Adrenal gland (tissue), 12 donors: Measurements from ENCODE around the gene ELOA2. TPM values are rescaled to one million over a fixed set of nuclear protein-coding genes. Genes with fewer than 3 reads are reported as not detected.
A peak's percentile ranks its signal among the peaks of the same experiment; 100 is the strongest.
"Not testable (repeated sequence)": the region's sequence is repeated elsewhere in the genome, so short reads cannot be mapped to it uniquely, and the experiment has no call there.

Source experiments
- DNase-seq, 7 donors: peaks; one replicate each; pipeline ENCODE4 v3.0.0-alpha.2; 2019 to 2020
- H3K27ac ChIP-seq, 5 donors: fragments of 200-600 bp; sonication (generic) in 4 of 5; 1 replicate in 3 of 5; 2 replicates in 2 of 5; pipeline versions ENCODE4 v1.5.1 to v1.8.0; 2016 to 2020; ENCODE audit warnings: mild to moderate bottlenecking in 1 of 5
- H3K27me3 ChIP-seq: fragments of 200-600 bp; 2 replicates; pipeline ENCODE4 v1.8.0; 2021
- H3K36me3 ChIP-seq, 2 donors: fragments of 200-600 bp; replicated peaks in 1 of 2; 1 replicate in 1 of 2; 2 replicates in 1 of 2; pipeline versions ENCODE4 v1.5.1 to v1.8.0; 2018 to 2022
- H3K4me1 ChIP-seq, 2 donors: fragments of 200-600 bp; replicated peaks in 1 of 2; 1 replicate in 1 of 2; 2 replicates in 1 of 2; pipeline versions ENCODE4 v1.5.1 to v1.8.0; 2018 to 2021
- H3K4me3 ChIP-seq, 4 donors: fragments of 200-600 bp; sonication (generic) in 3 of 4; one replicate each; pipeline ENCODE4 v1.5.1; 2016 to 2018
- H3K9me3 ChIP-seq, 3 donors: fragments of 200-600 bp; sonication (generic) in 1 of 3; replicated peaks in 1 of 3; 1 replicate in 2 of 3; 2 replicates in 1 of 3; pipeline versions ENCODE4 v1.5.1 to v1.8.0; 2016 to 2021
- POLR2A ChIP-seq, 2 donors: fragments of 450-650 bp; IDR thresholded peaks; one replicate each; pipeline ENCODE4 v1.6.1; 2017; ENCODE audit warnings: antibody characterized with exemption in 2 of 2, mild to moderate bottlenecking in 2 of 2, moderate library complexity in 1 of 2
- WGBS, 4 donors: extraction: QIAGEN DNeasy Blood & Tissue Kit in 2 of 4; methylation state at CpG; one replicate each; pipeline versions ENCODE4 v1.1.5 to v1.1.7; 2013 to 2017; 5-methylcytosine and 5-hydroxymethylcytosine counted together
- intact Hi-C, 2 donors: fragments of 100-400 bp; cut with DNase I; formaldehyde crosslinking; loops; one replicate each; pipeline versions ENCODE4 v1.14.1 to v1.15.0; 2022 to 2023
- polyA plus RNA-seq, 3 donors: library from polyadenylated mRNA; stranded (reverse); fragments of 200-250 nt in 2 of 3; fragments of 350-450 nt in 1 of 3; fragmentation: Illumina TruSeq in 1 of 3; extraction: RNeasy Lipid Tissue Mini Kit (QIAGEN cat#74804) in 1 of 3; gene quantifications; one replicate each; pipeline ENCODE4 v1.2.3, GENCODE V29; 2013 to 2014
- total RNA-seq, 9 donors: library from RNA; depleted of rRNA in 4 of 9; stranded (reverse); fragments of >200 nt in 4 of 9; fragments of 120-200 nt in 1 of 9; fragmentation: NEBNext Ultra II Directional in 1 of 9; extraction: Animal tissue kit (Norgen Biotek cat#: 25700) in 1 of 9; gene quantifications; one replicate each; pipeline versions ENCODE4 v1.1.0 to v1.2.4, GENCODE V29; 2013 to 2023
- TF ChIP-seq, protein P1 (sequence below), 6 experiments: fragments of 450-650 bp in 4 of 6; fragments of 200-600 bp in 2 of 6; sonication (generic) in 1 of 6; IDR thresholded peaks; 1 replicate in 5 of 6; 2 replicates in 1 of 6; pipeline versions ENCODE4 v1.5.1 to v1.8.0; 2016 to 2021; ENCODE audit warnings: antibody characterized with exemption in 6 of 6, mild to moderate bottlenecking in 2 of 6, moderate library complexity in 1 of 6
- donor health status: healthy with polysubstance abuse.
- donor health status: Bipolar disorder and iron deficiency.
- donor health status: DM: yes; HTN: yes; CAD: no.
- donor health status: DM: no; HTN: no; CAD: no.
- donor health status: DM: no; HTN: no; CAD: no.
- donor health status: DM: yes; HTN: yes; CAD: no.

Gene ELOA2
- total and polyA plus RNA-seq, 12 donors, result not detected

DNA sequence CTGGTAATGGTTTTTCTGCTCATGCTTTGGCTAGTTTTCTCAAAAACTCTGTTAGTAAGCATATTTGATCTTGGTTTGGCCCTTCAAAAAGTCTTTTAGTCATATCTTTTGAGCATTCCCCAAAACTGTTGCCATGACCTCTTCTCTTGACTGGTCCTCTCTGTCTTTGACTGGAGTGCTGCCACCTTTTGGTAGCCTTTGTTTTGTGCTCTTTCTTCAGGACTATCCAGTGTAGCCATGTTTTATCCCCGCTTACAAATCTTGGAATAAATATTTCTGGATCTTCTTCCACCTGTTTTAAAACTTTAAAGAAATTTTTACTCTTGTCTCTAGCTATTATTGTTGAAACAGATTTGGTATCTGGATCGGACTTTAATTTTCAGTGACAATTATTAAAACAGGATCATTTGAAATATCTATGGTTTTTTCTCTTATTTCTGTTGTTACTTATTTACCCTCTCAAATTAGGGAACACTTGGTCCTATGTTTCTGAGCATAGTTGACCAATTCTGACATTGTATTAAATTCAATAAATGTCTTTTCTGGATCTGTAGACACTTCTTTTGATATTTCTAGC, 965 bp upstream of the ELOA2 start:
- DNase-seq, result peak; percentile 28 to 60 (median 44)
- no peak overlapping the region for H3K27ac ChIP-seq
- no peaks in the 10 kb centered on the region for H3K9me3 ChIP-seq
- 79 to 88% (median 83%) methylated on average over 2 of the region's 2 CpGs for WGBS, 4 donors
- TF ChIP-seq, protein P1, sequence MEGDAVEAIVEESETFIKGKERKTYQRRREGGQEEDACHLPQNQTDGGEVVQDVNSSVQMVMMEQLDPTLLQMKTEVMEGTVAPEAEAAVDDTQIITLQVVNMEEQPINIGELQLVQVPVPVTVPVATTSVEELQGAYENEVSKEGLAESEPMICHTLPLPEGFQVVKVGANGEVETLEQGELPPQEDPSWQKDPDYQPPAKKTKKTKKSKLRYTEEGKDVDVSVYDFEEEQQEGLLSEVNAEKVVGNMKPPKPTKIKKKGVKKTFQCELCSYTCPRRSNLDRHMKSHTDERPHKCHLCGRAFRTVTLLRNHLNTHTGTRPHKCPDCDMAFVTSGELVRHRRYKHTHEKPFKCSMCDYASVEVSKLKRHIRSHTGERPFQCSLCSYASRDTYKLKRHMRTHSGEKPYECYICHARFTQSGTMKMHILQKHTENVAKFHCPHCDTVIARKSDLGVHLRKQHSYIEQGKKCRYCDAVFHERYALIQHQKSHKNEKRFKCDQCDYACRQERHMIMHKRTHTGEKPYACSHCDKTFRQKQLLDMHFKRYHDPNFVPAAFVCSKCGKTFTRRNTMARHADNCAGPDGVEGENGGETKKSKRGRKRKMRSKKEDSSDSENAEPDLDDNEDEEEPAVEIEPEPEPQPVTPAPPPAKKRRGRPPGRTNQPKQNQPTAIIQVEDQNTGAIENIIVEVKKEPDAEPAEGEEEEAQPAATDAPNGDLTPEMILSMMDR (IDR thresholded peaks at IDR 0.05), result peak; percentile 19 to 44 (median 38)
- no peak for TF ChIP-seq POLR2A (IDR thresholded peaks at IDR 0.05)
- no peaks in the 10 kb centered on the region for H3K27me3 ChIP-seq
- H3K4me1 ChIP-seq, result no peaks in the 10 kb centered on the region
- H3K4me3 ChIP-seq, result no peak overlapping the region
- intact Hi-C loops, result no loop called here
- no peaks in the 10 kb centered on the region for H3K36me3 ChIP-seq

DNA sequence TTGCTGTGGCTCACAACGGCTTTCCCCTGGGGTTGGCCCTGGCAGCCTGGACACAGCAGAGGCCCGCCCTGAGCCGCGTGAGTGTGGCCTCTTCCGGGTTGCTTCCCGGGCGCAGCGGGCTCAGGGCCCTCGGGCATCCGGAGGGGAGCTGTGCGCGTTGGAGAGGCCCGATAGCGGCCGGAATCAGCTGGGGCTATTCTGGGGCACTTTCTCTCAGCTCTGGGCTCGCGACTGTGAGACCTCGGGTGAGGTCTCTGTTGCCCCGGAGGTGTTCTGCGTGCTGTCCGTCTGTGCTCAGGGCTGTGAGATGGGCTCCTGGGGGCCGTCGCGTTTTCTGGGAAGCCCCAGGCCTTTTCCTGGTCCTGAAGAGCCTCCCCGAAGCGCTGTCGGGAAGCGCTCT, 830 bp downstream of the ELOA2 start:
- not testable (repeated sequence) for H3K36me3 ChIP-seq
- WGBS, 4 donors, result 93 to 97% (median 96%) methylated on average over 14 to 28 of the region's 28 CpGs

DNA sequence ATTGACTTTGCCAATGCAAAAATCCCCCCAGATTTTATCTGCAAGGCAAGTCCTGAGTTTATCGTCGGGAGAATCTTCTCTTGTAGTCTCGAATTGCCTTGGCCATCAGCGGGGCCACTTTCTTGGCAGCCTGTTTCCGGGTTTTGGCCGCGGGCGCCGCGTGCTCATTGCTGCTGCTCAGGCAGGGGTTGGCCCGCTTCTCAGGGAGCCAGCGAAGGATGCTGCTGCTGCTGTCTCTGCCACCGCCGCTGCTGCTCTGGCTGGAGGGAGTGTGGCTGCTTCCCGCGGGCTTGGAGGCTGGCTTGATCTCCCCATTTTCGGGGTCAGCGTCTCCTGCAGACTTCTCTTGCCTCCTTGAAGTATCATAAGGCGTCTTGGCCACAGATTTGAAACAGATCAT, 2.5 kb downstream of the ELOA2 start:
- H3K27ac ChIP-seq, result no peak overlapping the region
- H3K4me3 ChIP-seq, result no peak overlapping the region
- no peak for DNase-seq
- 89 to 94% (median 90%) methylated on average over 19 of the region's 19 CpGs for WGBS, 4 donors
- intact Hi-C loops, result no loop called here
- H3K27me3 ChIP-seq, result no peaks in the 10 kb centered on the region
- no peak for TF ChIP-seq POLR2A (IDR thresholded peaks at IDR 0.05)
- H3K4me1 ChIP-seq, result no peaks in the 10 kb centered on the region
- no peaks in the 10 kb centered on the region for H3K9me3 ChIP-seq
- H3K36me3 ChIP-seq, result no peaks in the 10 kb centered on the region

More for the DNA sequence above, 830 bp downstream of the ELOA2 start:
- H3K4me1 ChIP-seq, H3K4me3 ChIP-seq, H3K27ac ChIP-seq, DNase-seq, H3K9me3 ChIP-seq, intact Hi-C loops, H3K27me3 ChIP-seq: not testable (repeated sequence)

DNA sequence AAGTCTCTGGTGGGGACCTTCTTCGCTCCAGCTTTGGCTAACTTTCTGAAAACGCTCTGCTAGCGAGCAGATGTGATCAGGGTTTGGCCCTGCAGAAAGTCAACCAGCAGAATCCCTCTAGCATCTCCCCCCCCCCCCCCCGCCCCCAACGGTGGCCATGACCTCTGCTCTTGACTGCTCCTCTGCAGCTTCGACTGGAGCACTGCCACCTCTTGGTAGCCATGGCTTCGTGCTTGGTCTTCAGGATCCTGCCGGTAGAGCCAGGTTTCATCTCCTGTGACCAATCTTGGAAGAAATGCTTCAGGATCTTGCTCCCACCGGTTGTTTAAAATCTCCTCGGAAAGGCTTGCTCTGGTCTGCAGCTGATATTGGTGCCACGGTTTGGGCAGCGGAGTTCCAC, 4.5 kb downstream of the ELOA2 start:
- WGBS, 4 donors, result 88 to 100% (median 99%) methylated on average over 1 to 4 of the region's 12 CpGs
- H3K27ac ChIP-seq, H3K27me3 ChIP-seq, H3K4me3 ChIP-seq, H3K9me3 ChIP-seq, H3K4me1 ChIP-seq, DNase-seq, intact Hi-C loops, H3K36me3 ChIP-seq: not testable (repeated sequence)

DNA sequence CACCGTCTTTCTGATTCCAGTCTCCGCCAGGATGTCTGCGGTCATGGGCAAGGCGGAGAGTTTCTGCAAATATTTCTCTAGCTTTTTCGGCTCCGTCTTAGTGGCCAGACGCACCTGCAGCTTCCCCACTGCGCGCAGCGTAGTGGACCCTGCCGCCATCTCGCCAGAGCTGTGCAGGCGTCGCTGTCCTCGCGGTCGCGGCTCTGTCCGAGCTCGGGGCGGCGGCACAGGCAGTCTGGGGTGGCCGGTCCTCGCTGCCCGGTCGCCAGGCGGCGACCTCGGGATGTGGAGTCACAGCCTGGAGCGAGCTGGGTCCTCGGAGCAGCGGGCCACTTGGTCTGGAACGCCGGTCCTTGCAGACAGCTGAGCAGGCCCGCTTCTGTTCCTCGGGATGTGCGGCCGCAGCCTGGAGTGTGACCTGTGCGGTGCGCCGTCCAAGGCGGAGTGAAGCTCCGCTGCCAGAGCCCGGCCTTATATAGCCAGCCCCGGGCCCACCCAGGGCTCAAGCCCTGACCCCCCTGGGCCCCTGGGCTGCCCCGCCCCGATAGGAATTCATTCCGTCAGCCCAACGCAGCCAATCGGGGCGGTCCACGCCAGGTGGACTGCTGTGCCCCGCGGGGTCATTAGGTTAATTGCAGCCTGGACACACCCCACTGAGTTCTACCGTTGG, 5.6 kb downstream of the ELOA2 start:
- DNase-seq, H3K4me3 ChIP-seq, H3K4me1 ChIP-seq, H3K27ac ChIP-seq, H3K9me3 ChIP-seq, H3K36me3 ChIP-seq, H3K27me3 ChIP-seq, intact Hi-C loops: not testable (repeated sequence)
- WGBS, 4 donors, result no CpG with 5 or more reads among the region's 55 CpGs

DNA sequence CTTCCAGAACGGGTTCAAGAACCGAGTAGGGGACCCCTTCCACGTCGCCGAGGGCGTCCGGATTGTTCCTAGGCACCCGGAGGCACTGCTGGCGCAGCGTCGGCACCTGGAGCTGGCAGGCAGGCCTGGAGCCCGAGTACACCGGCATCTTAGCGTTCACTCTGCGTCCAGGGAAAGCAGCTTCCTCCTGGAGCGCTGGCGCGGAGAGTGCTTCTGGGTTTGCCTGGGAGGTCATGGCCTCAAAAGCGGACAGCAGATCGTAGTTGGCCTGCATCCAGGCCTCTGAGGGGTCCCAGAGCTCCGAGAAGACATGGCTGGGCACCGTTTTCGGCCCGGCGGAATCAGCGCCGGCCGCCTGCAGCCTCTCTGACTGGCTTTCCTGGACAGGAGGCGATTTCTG, 6.7 kb downstream of the ELOA2 start:
- DNase-seq, H3K27ac ChIP-seq, H3K9me3 ChIP-seq, H3K36me3 ChIP-seq, H3K27me3 ChIP-seq, intact Hi-C loops, H3K4me3 ChIP-seq, H3K4me1 ChIP-seq: not testable (repeated sequence)
- WGBS, 4 donors, result 93 to 100% methylated on average over 4 to 5 of the region's 29 CpGs; no CpG with 5 or more reads in 2 of the 4 donors

DNA sequence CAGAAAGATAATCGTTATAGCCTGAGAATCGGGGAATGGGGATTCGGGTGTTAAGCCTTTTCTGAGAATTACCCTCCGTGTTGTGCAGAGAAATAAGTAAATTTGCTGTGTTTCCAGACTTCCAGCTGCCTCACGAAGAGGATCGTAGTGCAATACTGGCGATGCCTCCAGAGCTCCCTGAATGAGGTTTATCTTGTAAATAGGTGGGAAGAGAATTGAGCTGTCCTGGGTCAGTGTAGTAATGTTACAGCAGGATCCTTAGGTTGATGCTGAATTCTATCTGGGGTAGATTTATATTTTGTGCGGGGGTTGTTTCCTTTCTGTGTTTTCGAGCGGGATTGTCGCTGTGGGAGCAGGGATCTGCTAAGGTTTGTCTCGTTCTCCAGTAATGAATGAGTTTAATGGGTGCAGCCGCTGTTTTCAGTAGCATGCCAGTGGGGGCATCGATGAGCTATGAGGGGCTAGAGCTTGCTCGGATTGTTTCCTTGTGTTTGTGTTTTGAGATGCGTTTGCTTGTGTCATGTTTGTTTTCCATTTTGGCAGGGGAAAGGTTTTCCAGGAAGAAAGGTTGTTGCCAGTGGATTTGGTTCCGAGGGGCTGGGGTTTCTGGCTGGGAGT, 9.8 kb downstream of the ELOA2 start:
- H3K4me3 ChIP-seq, H3K4me1 ChIP-seq, intact Hi-C loops, H3K9me3 ChIP-seq, H3K27me3 ChIP-seq, DNase-seq, H3K36me3 ChIP-seq, H3K27ac ChIP-seq: not testable (repeated sequence)
- WGBS, 4 donors, result 83 to 91% (median 86%) methylated on average over 5 to 11 of the region's 17 CpGs

DNA sequence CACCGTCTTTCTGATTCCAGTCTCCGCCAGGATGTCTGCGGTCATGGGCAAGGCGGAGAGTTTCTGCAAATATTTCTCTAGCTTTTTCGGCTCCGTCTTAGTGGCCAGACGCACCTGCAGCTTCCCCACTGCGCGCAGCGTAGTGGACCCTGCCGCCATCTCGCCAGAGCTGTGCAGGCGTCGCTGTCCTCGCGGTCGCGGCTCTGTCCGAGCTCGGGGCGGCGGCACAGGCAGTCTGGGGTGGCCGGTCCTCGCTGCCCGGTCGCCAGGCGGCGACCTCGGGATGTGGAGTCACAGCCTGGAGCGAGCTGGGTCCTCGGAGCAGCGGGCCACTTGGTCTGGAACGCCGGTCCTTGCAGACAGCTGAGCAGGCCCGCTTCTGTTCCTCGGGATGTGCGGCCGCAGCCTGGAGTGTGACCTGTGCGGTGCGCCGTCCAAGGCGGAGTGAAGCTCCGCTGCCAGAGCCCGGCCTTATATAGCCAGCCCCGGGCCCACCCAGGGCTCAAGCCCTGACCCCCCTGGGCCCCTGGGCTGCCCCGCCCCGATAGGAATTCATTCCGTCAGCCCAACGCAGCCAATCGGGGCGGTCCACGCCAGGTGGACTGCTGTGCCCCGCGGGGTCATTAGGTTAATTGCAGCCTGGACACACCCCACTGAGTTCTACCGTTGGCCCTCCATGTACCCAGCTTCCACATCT, 11.5 kb downstream of the ELOA2 start:
- H3K36me3 ChIP-seq, intact Hi-C loops, DNase-seq, H3K27me3 ChIP-seq, H3K4me1 ChIP-seq, H3K4me3 ChIP-seq, H3K9me3 ChIP-seq, H3K27ac ChIP-seq: not testable (repeated sequence)
- WGBS, 4 donors, result no CpG with 5 or more reads among the region's 55 CpGs

DNA sequence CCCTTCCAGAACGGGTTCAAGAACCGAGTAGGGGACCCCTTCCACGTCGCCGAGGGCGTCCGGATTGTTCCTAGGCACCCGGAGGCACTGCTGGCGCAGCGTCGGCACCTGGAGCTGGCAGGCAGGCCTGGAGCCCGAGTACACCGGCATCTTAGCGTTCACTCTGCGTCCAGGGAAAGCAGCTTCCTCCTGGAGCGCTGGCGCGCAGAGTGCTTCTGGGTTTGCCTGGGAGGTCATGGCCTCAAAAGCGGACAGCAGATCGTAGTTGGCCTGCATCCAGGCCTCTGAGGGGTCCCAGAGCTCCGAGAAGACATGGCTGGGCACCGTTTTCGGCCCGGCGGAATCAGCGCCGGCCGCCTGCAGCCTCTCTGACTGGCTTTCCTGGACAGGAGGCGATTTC, 12.6 kb downstream of the ELOA2 start:
- WGBS, 4 donors, result 95% methylated on average over 9 to 12 of the region's 29 CpGs; no CpG with 5 or more reads in 1 of the 4 donors
- intact Hi-C loops, H3K4me1 ChIP-seq, DNase-seq, H3K27me3 ChIP-seq, H3K36me3 ChIP-seq, H3K27ac ChIP-seq, H3K4me3 ChIP-seq, H3K9me3 ChIP-seq: not testable (repeated sequence)

DNA sequence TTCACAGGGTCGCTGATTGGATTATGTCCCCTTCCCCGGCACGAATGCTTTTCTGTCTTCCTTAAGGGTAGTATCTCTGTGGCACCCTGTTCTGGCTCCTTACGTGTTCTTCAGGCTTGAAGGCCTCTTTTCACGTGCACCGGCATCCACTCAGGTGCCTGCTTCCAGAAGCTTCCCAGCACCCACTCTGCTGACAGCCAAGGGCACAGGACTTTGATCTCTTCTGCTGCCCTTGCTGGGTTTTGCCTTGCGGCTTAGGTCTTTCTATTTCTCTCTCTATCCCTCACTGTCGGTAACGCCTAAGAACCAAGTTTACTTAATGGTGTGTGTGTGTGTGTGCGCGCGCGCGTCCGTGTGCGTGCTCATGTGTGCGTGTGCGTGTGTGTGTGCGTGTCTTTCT, 14.7 kb downstream of the ELOA2 start:
- WGBS, 4 donors, result no CpG with 5 or more reads among the region's 19 CpGs
- H3K36me3 ChIP-seq, intact Hi-C loops, H3K27ac ChIP-seq, H3K4me3 ChIP-seq, DNase-seq, H3K4me1 ChIP-seq, H3K27me3 ChIP-seq, H3K9me3 ChIP-seq: not testable (repeated sequence)
